SK-N-DZ (cell line): ENCODE measurements around the gene PLEKHA7.
"Not testable (repeated sequence)": the region's sequence is repeated elsewhere in the genome, so short reads cannot be mapped to it uniquely, and the experiment has no call there.

Experiments
- DNase-seq: peaks from one replicate; pipeline ENCODE4 v3.0.0-alpha.2; 2015; ENCODE audit warnings: low spot score

Gene PLEKHA7

DNA sequence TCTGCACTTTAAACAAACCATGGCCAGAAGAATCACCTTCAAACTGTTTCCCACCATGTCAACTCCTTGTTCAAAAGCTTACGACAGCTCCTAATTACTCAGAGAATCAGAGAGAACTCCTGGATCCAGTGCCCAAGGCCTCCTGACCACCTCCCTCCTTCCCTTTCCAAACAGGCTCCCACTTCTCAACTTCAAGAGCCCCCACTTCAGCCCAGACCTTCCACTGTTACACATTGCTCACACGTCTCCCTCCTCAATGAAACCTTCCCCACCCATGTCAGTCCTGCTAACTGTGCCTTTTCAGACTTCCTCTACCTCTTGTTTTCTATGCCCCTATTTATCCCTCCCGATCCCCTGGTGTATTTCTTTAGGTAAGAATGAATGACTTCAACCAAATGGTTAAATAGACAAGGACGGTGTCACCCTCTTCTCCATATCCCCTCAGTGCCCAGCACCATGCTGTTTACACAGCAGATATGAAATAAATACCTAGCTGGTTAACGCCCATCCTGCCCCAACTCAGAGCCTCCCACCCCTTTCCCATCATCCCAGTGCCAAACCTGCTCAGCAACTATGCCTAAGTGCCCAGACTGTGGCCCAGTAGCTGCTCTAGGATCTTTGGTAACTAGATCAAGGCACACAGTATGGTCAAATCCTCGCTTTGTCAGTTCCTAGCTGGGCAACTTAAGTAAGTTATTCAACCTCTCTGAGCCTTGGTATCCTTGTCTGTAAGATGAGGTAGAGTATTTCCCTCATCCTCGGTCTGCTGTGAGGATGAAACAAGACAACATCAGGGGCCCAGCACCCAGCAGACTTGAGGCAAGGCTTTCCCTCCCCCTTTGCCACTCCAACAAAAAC, 36.8 kb downstream of the PLEKHA7 start:
- DNase-seq: no peak

DNA sequence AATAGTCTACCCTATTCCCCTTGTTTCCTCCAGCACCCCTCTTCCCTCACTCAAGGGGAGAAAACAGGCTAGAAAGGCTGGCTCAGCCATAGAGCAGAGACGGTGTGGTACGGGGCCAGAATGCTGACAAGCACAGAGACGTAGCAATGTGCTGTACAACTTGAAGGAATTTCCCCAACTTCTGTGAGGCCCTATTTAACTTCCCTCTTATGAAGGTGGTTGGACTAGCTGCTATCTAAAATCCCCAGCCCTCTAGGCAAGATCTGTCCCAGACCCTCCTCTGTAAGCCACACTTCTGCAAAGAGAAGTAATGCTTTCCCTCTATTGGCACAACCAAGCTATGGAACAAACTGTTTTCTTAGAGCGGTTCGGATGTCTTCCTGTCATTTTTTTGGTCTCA, 37.8 kb downstream of the PLEKHA7 start:
- no peak for DNase-seq

DNA sequence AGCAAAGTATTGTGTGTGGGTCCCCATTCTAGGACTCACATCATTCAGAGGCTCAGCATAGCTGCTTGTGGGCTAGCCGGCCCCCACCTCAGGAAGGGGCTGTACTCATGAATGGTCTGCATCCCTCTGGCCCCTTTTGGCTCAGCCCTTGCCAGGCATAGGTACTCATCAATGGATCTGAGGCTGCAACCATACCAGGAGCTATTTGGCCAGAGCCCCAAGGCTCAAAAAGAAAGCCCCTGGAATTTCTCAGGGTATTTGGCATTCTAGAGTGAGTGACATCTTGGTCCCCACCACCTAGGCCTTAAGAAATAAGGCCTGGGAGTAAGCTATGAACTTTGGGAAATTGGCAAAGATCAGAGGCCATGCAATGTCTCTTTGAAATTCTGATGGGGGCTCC, 38.3 kb downstream of the PLEKHA7 start:
- no peak for DNase-seq

DNA sequence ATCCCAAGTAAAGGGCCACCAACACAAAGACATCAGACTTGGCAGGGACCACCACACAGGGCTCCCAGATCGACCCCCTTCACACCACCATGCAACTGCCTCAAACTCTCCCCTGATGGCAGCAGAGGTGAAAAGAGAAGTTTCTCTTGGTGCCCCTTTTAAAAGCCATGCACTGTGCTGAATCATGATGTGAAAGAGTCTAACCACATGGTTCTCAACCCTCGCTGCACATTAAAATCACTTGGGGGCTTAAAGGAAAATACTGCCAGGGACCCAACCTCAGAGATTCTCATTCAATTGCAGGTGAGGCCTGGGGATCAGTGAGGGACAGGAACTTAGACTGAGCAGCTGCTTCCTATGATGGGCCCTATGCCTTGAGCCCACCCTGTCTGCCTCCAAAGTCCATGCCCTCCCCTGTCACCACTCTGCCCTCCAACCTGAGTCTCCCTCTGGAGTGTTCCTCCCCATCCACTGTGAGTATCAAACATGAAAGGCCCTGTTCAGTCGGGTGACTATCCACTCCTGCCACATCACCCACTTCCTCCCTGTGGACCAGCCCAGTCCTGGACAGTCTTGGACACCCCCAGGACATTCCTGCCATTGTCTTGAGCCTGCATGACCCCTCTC, 40.8 kb downstream of the PLEKHA7 start:
- no peak for DNase-seq

DNA sequence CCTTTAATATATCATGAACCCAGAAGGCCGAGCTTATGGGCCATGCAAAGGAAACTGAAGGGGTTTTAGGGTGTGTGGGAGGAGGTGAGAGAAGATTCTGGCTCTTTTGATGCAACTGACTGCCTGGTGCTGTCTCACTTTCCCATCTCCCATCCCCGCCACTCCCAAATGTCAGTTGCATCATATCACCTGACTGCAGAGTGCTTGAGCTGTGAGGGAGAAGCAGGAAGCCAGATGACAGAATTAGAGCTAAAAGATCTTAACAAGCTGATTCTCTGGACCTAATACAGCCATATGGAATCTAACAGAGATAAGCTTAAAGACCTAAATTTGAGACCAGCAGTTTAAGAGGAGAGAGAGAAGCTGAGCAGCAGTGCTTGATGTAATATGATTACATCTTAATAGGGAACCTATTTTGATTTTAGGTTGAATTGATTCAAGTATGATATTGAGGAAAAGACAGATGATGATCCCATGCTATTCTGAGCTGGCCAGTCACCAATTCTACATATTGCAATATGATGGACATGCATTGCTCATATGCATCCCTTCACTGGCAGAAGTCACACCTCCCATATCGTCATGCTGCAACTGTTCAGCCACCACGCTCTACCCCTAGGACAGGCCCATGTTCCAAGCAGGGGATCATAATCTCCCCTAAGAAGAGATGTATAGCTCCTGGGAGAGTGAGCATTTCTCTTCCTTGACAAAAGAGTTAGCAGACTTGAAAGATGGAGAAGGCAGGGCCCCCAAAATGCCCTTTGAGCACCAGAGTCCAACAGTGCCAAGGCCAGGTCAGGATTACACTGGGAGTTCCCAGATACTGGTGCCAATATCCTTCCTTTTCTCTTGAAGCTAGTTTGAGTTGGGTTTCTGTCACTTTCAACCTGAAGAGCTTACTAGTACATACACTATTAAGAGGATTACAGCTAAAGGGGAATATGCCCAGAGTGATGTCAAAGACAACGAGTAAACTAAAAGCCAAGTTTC, 44.9 kb downstream of the PLEKHA7 start:
- peak; percentile 87 for DNase-seq

DNA sequence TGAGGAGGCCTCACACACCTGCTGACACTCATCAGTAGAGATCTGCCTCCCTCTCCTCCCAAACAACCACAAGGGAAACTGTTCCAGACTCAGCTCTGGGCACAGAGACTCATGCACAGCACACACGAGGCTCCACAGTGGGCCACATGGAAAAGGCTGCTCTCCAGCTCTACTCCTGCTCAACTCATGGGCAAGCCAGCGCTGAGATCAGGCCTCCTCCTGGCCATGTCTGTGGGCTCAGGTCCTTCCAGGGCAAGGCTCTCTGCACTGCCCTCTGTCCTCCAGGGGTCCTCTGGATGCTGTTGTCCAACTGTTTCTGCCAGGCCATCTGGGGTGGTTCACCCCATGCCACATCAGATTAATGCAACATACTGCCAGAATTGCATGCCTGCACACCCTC, 46.0 kb downstream of the PLEKHA7 start:
- no peak for DNase-seq

DNA sequence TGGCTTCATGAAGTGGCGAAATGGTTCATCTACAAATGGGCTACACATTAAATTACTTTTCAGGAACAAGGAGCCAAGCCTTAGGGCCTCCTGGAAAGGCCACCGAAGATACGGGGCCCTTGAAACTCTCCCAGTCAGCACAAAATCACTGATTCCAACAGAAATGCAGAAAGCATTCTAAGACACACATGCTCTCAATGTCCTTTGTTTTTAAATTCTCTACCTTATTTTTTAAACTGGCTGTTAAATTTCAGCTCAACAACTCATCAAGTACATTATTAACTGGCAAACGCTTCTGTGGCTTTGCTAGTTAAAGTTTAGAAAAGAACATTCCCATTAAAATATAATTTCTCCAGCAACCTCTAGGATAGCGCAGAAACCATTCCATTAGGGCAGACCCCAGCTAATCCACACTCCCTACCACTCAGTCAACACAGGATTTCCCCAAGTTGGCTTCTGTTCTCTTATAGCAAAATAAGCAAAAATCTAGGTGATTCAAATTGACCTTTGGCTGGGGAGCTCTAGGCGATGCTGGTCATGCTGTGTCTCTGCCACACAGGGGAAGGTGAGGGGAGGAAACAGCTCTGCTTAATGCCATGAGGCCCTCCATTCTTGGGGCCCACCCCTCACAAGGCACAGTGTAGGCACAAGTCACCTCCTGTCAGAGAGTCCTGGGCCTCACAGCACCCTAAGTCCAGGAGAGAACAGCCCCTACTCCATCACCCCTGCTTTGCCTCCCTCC, 47.1 kb downstream of the PLEKHA7 start:
- DNase-seq: no peak

DNA sequence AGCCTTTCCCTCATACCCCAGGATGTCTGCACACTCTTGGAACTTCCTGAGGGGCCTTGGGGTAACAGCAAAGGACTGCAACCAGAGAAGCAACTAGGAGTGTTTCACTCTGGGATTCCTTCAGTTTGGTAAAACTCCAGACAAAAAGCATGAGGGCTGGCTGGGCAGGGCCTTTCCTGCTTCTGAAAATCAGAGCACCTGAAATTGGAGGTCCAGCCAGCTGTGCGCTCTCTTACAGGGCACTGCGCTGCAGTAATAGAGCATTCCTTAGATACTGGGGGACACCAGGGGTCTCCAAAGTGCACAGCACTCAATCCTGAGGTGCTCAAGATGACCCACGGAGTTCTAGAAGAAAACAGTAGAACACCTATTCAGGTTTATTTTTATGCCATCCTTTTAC, 49.7 kb downstream of the PLEKHA7 start:
- no peak for DNase-seq

DNA sequence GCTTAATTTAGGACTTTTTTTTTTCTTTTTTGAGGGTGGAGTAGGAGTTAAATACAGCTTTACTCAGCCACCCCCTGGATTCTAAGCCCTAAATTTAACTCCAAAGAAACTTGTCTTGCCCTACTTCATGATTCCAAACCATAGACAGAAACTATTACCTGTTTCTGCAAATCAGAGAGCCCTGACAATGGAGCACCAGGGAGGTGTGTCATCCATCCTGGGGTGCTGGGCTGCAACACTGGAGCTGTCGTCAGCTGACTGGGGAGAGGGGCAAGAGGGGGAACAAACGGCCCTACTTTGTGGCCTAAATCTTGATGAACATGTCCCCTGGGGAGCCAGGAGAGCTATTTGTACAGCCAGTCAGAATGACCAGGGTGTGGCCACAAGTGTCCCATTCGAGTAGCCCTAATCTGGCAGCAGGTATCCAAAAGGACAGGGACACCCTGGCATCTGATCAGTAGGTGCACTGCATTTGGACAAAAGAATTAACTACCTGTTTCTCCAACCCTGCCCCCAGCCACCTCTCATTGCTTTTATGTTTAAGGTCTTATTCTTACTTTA, 50.8 kb downstream of the PLEKHA7 start:
- DNase-seq: no peak

DNA sequence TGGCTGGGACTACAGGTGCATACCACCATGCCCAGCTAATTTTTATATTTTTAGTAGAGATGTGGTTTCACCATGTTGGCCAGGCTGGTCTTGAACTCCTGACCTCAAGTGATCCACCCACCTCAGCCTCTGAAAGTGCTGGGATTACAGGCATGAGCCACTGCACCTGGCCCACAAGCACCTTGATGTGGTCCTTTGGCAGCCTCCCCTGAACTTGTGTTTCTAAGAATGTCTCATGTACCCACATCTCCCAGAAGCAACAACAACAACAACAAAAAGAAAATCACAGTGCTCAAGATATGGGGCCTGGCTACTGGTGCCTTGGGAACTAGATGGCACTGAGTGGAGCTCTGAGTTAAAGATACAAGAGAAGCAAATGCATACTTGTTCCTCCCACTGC, 51.6 kb downstream of the PLEKHA7 start:
- not testable (repeated sequence) for DNase-seq

DNA sequence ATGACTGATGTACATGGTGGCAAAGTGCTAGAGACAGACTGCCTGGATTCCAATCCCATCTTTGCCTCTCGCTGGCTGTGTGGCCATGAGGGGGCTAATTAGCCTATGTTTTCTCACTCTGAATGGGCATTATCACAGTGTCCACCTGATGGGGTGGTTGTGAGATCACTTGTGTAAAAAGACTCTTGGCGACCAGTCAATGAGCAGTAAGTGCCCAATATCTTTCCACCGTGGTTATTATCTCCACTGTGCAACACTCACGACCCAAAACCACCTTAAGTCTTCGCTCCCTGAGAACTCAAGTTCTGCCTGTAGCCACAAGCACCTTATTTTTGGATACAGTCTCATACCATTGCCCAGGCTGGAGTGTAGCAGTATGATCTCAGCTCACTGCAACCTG, 52.1 kb downstream of the PLEKHA7 start:
- DNase-seq: no peak

DNA sequence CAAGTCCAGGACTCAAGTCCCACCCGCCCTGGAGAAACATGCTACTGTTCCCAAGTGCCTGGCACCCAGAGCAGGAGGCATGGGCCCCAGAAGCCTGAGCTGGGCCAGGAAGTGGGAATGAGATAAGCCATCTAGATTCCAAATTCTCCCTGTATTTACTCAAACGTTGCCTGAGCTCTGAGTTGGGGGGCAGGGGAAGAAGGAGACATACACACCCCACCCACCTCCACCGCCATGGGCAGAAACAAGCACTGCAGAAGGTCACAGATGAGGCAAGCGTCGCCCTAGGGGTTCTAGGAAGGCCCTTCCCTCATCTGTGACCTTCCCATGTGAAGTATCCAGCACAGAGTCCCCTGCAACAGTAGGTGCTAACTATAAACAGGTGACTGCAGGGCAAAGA, 54.0 kb downstream of the PLEKHA7 start:
- no peak for DNase-seq

DNA sequence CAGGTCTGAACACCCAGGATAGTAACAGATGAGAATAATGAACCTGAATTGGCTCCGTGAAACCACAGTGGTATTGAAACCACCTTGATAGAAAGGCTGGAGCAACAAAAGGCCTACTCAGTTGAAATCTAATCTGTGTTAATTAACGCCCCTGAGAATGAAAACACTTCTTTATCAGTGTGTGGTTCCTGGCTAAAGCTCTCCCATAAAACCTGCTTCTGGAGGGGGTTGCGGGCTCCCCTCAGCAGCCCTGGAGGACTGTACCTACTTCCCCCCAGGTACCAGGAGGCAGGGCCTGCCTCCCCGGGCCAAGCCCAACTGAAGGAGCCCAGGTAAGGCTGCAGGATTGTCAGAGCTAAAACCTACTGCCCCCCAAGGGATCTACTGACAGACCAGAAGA, 54.6 kb downstream of the PLEKHA7 start:
- DNase-seq: no peak

DNA sequence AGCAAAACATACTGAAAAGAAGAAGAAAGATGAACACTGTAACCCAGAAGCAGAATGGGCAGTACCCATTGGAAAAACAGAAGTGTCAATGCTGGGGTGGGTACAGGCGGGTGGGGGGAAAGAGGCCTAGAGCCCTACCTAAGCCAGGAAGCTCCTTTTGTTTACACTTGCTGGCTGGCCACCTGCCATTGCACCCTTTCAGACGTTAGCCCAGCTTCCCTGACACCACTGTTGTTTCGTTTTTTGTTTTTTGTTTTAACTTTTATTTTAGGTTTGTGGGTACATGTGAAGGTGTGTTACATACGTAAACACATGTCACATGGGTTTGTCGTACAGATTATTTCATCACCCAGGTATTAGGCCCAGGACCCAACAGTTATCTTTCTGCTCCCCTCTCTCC, 55.4 kb downstream of the PLEKHA7 start:
- no peak for DNase-seq

DNA sequence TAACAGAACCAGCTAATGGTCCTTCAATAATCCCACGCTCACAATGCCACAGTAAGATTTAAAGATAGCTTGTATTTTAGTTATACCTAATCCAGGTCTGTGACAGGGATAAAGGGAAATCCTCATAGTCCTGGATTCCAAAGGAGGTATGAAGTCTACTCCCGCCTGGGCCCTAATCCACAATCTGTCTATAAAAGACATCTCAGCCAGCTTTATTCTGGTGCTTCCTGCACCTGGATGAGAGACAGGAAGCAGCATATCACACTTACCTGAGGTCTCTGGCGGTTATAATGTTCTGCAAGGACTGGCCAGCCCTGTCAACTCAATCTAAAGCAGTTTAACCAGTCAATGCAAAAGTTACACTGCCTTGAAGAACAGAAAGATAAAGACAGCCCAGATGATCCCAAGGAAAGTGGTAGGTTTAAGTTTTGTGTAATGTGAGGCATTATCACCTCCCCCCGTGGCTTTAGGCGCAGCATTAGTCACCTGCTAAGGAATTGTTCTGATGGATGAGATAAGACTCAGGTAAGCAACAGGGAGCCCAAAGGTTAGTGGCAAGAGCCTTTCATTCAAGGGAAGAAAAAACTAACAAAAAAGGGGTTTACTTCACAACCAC, 57.6 kb downstream of the PLEKHA7 start:
- no peak for DNase-seq

DNA sequence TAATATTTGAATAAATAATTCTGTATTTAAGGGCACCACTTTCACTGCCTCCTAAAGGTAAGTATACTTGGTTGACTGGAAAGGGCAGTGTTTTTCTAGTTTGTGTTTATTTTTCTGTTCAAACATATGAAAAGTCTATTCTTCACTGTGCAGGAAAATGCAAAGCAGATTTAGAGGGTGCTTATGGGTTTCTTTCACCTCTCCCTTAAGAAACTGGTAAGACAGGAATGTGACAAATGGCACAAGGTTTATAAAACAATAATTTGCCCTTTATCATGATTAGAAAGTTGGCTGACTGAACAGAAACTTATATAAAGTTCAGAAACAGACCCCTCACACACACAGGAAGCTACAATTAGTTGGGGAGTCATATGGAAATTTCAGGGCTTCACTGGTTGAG, 60.6 kb downstream of the PLEKHA7 start:
- DNase-seq: no peak

DNA sequence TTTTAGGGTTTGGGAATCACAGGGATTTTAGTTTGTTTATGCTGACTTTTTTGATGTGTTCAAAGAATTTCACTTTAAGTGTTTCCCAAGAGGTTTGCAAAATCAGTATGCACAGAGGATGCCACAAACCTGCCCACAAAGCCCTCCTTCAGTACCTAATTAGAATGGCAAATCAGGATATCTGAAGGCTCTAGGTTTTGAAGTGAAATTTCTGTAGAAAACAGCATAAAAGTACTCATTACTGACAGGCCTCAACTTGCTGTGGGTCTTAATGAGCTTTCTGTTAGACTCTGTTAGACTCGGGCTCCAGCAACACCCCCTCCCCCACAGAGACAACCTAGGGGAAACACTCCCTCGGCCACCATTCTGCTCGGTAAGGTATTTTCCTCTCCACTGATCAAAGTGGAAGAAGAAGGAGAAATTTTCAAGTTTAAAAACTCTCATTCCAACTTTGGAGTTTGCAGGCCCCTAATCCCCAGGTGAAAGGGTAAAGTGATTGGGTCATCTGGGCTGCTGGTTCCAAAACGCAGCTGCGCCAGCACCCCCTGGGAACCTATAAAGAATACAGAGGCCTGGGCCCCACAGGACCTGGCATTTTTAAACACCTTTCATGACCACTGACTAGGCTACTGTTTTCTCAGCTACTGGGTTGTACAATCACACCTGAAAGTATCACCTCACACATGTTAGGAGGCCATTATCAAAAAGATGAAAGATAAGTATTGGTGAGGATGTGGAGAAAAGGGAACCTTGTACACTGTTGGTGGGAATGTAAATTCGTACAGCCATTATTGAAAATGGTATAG, 67.5 kb downstream of the PLEKHA7 start:
- no peak for DNase-seq

DNA sequence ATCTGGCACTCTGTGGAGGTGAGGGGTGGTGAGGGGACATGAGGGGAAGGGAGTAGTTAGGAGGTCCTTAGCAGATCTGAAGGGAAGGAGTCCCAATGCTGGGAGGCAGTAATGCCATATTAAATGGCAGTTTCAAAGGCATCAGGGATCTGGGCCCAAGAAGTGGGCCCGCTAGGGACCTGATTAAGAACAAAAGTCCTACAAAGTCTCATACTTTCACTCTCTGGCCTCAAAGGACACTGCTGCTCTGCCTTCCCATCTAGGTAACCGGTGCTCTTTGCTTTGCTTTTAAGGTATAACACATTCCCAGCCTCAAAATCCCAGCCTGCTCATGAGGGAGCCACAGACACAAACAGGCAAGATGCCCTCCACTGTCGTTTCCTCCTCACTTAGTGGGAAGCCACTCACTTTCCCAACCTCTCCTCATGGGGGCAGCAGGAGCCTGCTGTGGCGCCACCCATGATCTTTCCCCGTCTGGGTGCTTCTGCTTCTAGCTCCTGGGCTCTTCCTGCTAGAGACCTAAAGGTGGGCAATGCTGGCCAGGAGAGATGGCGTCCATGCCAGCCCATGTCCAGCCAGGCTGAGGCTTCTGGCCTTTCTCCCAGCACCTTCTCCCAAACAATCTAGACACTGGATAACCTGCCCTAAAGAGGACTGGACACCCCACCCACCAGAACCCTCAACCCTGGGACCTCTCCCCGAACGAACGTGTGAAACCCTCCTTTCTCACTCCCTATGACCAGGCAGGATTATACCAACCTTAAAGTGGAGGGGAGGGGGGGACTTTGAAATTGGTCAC, 68.3 kb downstream of the PLEKHA7 start:
- DNase-seq: peak; percentile 69

DNA sequence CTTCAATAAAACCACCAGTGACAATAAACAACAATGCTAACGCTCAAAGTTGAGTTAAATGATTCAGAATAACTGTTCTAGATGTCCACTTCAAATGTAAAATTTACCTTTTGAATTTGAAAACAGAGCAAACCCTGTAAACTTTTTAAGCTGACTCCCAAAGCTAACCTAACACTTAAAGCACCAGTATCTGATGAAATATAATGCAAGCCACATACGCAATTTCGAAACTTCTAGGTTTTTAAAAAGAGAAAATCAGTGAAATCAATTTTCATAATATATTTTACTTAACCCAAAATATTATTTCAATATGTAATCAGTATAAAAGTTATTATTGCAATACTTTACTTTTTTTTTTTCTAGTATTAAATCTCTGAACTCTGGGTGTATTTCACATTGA, 71.3 kb downstream of the PLEKHA7 start:
- DNase-seq: no peak
